Left colon (tissue), 2 donors: ENCODE measurements around the gene TAS1R3. TPM values are rescaled to one million over a fixed set of nuclear protein-coding genes. Genes with fewer than 3 reads are reported as not detected.
"Not testable (repeated sequence)": the region's sequence is repeated elsewhere in the genome, so short reads cannot be mapped to it uniquely, and the experiment has no call there.

Source experiments
- ATAC-seq: fragments of 200-7000 bp; cut with Tn5 transposase; one replicate; pipeline ENCODE4 v1.9.1; 2020; ENCODE audit warnings: mild to moderate bottlenecking, moderate library complexity
- DNase-seq, 2 donors: peaks; one replicate each; pipeline ENCODE4 v3.0.0-alpha.2; 2020
- intact Hi-C, 2 donors: fragments of 100-400 bp; cut with DNase I in 1 of 2; cut with micrococcal nuclease in 1 of 2; formaldehyde crosslinking; loops; one replicate each; pipeline versions ENCODE4 v1.11.2 to v1.14.0; 2022; cut with DNase I, micrococcal nuclease
- total RNA-seq, 2 donors: library from RNA; stranded (reverse); fragmentation: NEBNext Ultra II Directional; extraction: Animal tissue kit (Norgen Biotek cat#: 25700); gene quantifications; one replicate each; pipeline ENCODE4 v1.2.1, GENCODE V29; 2021
- donor health status: DM: no; HTN: no; CAD: no.
- donor health status: DM: yes; HTN: yes; CAD: no.

TAS1R3 gene
- total RNA-seq, 2 donors from 2014 or later = 0.67 to 0.89 TPM

DNA sequence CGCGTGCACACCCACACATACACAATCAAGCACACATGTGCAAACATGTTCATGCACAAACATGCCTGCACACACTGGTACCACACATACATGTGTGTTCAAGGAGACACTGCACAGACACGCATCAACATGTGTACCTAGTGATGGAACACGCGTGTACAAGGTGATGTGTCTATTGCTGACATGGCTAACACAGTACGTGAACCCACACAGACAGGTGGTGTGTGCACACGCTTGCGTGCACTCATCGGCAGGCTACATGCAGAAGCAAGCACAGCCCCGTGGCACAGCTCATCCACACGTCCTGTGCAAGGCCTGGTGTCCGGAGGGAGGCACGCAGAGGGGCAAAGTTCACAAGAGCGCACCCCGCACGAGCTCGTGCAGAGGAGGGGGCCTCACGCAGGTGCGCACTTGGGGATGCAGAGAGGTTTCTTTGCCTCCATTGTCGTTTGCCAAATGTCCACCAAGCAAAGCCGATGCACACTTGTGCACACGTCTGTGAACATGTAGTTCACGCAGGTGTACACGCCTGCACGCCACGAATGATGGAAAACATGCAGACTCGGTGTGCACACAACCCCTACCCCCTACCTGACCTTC is 24.3 kb upstream of the TAS1R3 start:
- intact Hi-C loops = no loop called here
- ATAC-seq (no peak), DNase-seq (no peak)

- intact Hi-C loops = no loop called here
- DNase-seq (peak in 1 of 2 donors; percentile 75), ATAC-seq (no peak)
Measured at GRCh38 chr1:1307261-1307922, 23.7 kb upstream of the TAS1R3 start.

GRCh38 chr1:1307923-1308755 is 22.9 kb upstream of the TAS1R3 start, which contains the start of the genes ACAP3 and PUSL1:
Gene ACAP3 (minus strand): TSS chr1:1307930. CDS start chr1:1307815, 115 bp downstream.
Gene PUSL1 (plus strand): TSS chr1:1308597. CDS start chr1:1308644, 47 bp downstream.
- intact Hi-C loops = no loop called here
- peak; percentile 88 to 89 for DNase-seq
- ATAC-seq = peak; percentile 65

DNA sequence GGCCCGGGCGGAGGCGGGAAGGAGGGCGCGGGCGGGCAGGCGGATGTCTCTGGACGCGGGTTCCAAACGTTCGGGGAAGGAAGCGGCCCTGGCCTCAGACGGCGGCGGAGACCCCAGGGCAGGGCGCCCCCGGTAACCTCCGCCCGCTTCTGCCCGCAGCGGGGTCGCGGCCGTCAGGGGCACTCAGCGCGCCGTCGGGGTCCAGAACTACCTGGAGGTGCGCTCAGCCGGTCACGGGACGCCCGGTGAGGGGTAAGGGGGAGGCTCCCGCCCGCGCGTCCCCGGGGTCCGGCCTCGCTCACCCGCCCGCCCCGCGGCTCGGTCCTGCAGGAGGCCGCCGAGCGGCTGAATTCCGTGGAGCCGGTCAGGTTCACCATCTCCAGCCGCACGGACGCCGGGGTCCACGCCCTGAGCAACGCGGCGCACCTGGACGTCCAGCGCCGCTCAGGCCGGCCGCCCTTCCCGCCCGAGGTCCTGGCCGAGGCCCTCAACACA is 22.3 kb upstream of the TAS1R3 start:
- DNase-seq (no peak), ATAC-seq (peak; percentile 2)
- intact Hi-C loops = no loop called here

DNA sequence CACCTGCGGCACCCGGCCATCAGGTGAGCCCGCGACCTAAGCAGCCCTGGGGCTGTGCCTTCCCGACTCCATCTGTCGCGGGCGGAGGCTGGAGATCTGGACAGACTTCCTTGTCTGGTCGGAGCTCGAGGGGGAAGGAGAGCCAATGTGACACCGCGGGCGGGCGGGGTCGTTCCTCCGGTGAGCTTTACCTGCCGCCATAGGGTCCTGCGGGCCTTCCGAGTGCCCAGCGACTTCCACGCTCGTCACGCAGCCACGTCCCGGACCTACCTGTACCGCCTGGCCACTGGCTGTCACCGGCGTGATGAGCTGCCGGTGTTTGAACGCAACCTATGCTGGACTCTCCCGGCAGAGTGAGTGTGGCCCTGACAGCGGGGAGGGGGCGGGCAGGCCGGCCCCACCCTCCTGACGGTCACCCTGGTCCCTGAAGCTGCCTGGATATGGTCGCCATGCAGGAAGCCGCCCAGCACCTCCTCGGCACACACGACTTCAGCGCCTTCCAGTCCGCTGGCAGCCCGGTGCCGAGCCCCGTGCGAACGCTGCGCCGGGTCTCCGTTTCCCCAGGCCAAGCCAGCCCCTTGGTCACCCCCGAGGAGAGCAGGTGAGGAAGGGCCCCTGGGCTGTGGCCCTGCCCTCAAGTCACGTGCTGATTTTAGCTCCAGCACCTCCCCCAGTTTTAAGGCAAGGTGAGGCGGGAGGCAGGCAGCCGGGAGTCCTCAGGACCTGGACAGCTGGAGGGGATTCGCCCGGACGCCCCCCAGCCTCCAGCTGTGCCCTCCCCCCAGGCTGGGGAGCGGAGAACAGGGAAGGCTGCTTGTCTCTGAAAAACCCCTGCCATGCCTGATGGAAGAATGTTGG is 21.6 kb upstream of the TAS1R3 start:
- DNase-seq = peak; percentile 58 to 73

DNA sequence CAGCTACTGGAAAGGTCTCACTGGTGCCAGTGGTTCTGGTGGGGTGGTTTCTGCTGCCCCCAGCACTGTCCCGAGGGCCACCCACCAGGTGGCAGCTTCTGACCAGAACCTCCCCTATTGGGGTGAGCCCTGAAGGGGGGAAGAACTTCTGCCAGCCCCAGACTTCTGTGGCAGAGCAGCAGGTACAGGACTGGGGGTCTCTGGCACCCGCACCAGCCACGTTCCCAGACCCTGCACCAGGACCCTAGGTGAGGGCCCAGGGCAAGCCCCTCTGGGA is 21.0 kb upstream of the TAS1R3 start:
- ATAC-seq (no peak), DNase-seq (no peak)
- intact Hi-C loops = no loop called here

More for the DNA sequence above, 21.6 kb upstream of the TAS1R3 start:
- intact Hi-C loops = no loop called here
- ATAC-seq = peak; percentile 22

- no peak for DNase-seq
- intact Hi-C loops = no loop called here
Measured at GRCh38 chr1:1310476-1311053, 20.5 kb upstream of the TAS1R3 start.

GRCh38 chr1:1311107-1312104 is 19.7 kb upstream of the TAS1R3 start:
- no peak for DNase-seq
- intact Hi-C loops = no loop called here
- ATAC-seq = no peak

More at GRCh38 chr1:1310476-1311053, 20.5 kb upstream of the TAS1R3 start:
- ATAC-seq = no peak

GRCh38 chr1:1312450-1313314 is 18.4 kb upstream of the TAS1R3 start:
- DNase-seq (no peak), ATAC-seq (no peak)
- intact Hi-C loops = no loop called here

- no peak for ATAC-seq
- intact Hi-C loops = no loop called here
- DNase-seq = no peak
Measured at GRCh38 chr1:1313500-1314236, 17.4 kb upstream of the TAS1R3 start.

- DNase-seq = no peak
- intact Hi-C loops = no loop called here
- ATAC-seq = no peak
Measured at GRCh38 chr1:1314237-1314586, 16.9 kb upstream of the TAS1R3 start.

- DNase-seq = no peak
- intact Hi-C loops = no loop called here
- no peak for ATAC-seq
Measured at GRCh38 chr1:1314678-1315335, 16.3 kb upstream of the TAS1R3 start.

- intact Hi-C loops = no loop called here
- DNase-seq (no peak), ATAC-seq (no peak)
Measured at GRCh38 chr1:1315435-1315954, 15.6 kb upstream of the TAS1R3 start.

GRCh38 chr1:1316199-1316598 is 14.9 kb upstream of the TAS1R3 start:
- DNase-seq, ATAC-seq, intact Hi-C loops: not testable (repeated sequence)

DNA sequence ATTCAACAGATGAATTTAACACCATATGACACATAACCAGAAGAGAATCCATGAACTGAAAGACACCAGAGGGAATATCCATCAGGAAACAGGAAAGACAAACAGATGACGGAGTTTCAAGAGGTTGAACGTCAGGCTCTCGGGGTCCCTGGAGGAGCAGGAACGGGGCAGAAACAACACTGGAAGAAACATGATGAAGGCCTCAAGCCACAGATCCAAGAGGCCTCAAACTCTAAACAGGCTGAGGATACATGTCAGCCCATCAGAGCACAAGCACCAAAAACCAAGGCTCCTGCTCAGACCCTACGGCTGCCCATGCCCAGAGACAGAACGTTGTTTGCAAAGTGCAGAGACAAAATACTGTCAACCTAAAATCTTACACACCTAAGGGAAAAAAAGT is 13.7 kb upstream of the TAS1R3 start:
- no peak for ATAC-seq

More for the DNA sequence above, 13.7 kb upstream of the TAS1R3 start:
- intact Hi-C loops = no loop called here
- no peak for DNase-seq
